NOMO-1 (cell line): ENCODE measurements around the gene BCL2L12.

ENCODE experiments used
- DNase-seq, 2 experiments: peaks; one replicate each; lab custom pipeline; 2025; ENCODE audit not compliant: unreplicated experiment in 2 of 2; lab: John Stamatoyannopoulos, UW

BCL2L12 gene

GRCh38 chr19:49684251-49684982 is 18.7 kb downstream of the BCL2L12 start:
- DNase-seq: no peak

GRCh38 chr19:49684983-49685553 is 19.3 kb downstream of the BCL2L12 start:
- DNase-seq: no peak

GRCh38 chr19:49685845-49686332 is 20.2 kb downstream of the BCL2L12 start:
- no peak for DNase-seq

- no peak for DNase-seq
Measured at GRCh38 chr19:49686503-49687088, 20.9 kb downstream of the BCL2L12 start.

- DNase-seq: no peak
Measured at GRCh38 chr19:49687150-49687549, 21.4 kb downstream of the BCL2L12 start.

GRCh38 chr19:49687566-49688316 is 22.0 kb downstream of the BCL2L12 start:
- no peak for DNase-seq

- DNase-seq: no peak
Measured at GRCh38 chr19:49688531-49689132, 22.9 kb downstream of the BCL2L12 start.

- DNase-seq: no peak
Measured at GRCh38 chr19:49689133-49690078, 23.7 kb downstream of the BCL2L12 start, which contains the start of gene ADM5. Gene ADM5, plus strand, starts transcription at chr19:49689594. Its CDS starts 244 bp downstream, at chr19:49689838.

- no peak for DNase-seq
Measured at GRCh38 chr19:49690079-49690655, 24.4 kb downstream of the BCL2L12 start.

- no peak for DNase-seq
Measured at GRCh38 chr19:49690656-49691242, 25.0 kb downstream of the BCL2L12 start, which contains the start of gene CPT1C. Gene CPT1C, plus strand, starts transcription at chr19:49691116. Its CDS starts 1,137 bp downstream, at chr19:49692253.

- DNase-seq: no peak
Measured at GRCh38 chr19:49691243-49692146, 25.8 kb downstream of the BCL2L12 start.

- no peak for DNase-seq
Measured at GRCh38 chr19:49692147-49692506, 26.4 kb downstream of the BCL2L12 start.

- no peak for DNase-seq
Measured at GRCh38 chr19:49696115-49696514, 30.4 kb downstream of the BCL2L12 start.

- no peak for DNase-seq
Measured at GRCh38 chr19:49696865-49697264, 31.1 kb downstream of the BCL2L12 start.

GRCh38 chr19:49699364-49699763 is 33.6 kb downstream of the BCL2L12 start:
- DNase-seq: no peak

- DNase-seq: no peak
Measured at GRCh38 chr19:49700563-49700962, 34.8 kb downstream of the BCL2L12 start.

- no peak for DNase-seq
Measured at GRCh38 chr19:49701271-49701786, 35.6 kb downstream of the BCL2L12 start.
